Measurements from ENCODE around the gene GNAZ.

GNAZ gene

DNA sequence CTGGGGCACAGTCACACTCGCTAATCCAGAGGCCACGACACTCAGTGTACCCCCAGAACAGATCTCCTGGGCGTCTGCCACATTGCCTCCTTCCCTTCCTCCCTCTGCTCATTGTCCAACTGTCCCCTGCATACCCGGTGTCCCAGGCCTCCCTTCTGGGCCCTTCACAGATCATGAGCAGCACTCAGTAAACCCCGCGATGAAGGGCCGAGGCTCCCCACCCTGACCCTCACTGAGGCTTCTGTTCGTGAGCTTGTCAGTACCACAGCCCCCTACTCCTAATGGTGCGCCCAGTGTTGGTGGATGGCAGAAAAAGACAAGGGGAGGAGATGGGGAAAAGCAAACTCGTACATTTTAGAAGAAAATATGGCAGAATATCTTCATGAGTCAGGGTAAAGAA lies 58.8 kb downstream of the GNAZ start:
- TF ChIP-seq, protein P1, sequence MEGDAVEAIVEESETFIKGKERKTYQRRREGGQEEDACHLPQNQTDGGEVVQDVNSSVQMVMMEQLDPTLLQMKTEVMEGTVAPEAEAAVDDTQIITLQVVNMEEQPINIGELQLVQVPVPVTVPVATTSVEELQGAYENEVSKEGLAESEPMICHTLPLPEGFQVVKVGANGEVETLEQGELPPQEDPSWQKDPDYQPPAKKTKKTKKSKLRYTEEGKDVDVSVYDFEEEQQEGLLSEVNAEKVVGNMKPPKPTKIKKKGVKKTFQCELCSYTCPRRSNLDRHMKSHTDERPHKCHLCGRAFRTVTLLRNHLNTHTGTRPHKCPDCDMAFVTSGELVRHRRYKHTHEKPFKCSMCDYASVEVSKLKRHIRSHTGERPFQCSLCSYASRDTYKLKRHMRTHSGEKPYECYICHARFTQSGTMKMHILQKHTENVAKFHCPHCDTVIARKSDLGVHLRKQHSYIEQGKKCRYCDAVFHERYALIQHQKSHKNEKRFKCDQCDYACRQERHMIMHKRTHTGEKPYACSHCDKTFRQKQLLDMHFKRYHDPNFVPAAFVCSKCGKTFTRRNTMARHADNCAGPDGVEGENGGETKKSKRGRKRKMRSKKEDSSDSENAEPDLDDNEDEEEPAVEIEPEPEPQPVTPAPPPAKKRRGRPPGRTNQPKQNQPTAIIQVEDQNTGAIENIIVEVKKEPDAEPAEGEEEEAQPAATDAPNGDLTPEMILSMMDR (IDR thresholded peaks at IDR 0.05), result no peak

DNA sequence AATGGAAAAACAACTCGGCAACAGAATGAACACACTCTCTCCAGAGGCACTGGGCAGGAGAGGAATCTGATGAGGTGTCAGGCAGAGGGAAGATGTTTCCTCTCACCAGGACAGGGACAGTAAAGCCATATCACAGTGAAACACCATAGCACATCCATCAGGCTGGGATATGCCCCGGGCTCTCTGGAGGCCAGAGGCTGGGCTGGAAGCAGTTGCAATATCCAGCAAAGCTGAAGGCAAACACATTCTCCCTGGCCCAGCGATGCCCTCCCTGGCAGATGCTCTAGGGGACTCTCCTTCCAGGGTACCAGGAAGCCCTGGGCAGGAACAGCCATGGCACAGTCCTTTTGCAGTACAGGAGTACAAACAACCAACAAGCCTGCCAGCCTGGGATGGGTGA lies 60.4 kb downstream of the GNAZ start:
- TF ChIP-seq, protein P1 (IDR thresholded peaks at IDR 0.05), result no peak

DNA sequence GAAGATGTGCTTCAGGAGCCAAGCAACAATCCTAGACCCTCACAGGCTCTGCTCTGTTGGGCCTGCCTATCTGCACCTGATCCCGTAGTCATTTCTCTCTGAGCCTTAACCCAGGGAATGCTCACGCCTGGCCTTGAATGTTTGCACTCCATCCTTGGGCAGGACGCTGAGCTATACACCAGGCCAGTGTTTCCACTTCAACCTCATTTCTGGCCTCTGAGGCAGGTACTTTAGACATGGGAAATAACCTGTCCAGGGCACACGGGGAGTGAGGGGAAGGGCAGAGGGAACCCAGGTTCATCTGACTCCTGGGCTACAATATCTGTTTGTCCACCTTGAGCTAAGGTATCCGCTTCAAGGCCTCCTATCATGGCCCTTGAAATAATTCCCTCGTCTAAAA lies 61.6 kb downstream of the GNAZ start:
- TF ChIP-seq, protein P1 (IDR thresholded peaks at IDR 0.05), result no peak

DNA sequence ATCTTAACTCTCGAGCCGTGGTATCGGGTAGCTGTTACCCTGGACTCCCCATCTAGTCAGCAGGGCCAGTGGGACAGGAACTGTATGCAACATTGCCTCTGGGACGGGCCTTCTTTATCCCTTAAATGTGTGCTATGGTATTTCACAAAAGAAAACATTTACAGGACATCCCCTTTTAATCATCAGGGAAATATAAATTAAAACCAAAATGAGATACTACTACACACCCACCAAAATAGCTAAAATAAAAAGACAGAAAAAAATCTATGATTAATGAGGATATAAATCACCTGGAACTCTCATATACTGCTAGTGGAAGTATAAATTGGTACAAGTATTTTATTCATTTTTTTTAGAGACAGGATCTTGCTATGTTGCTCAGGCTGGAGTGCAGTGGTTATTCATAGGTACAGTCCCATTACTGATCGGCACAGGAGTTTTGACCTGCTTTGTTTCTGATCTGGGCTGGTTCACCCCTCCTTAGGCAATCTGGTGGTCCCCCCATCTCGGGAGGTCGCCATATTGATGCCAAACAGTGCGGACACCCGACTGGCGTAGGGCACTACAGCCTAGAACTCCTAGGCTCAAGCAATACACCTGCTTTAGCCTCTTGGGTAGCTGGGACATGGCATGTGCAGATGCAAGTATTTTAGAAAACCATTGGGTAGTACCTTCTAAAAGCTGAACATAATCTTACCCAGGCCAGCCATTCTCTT lies 62.2 kb downstream of the GNAZ start:
- TF ChIP-seq, protein P1 (IDR thresholded peaks at IDR 0.05), result no peak

DNA sequence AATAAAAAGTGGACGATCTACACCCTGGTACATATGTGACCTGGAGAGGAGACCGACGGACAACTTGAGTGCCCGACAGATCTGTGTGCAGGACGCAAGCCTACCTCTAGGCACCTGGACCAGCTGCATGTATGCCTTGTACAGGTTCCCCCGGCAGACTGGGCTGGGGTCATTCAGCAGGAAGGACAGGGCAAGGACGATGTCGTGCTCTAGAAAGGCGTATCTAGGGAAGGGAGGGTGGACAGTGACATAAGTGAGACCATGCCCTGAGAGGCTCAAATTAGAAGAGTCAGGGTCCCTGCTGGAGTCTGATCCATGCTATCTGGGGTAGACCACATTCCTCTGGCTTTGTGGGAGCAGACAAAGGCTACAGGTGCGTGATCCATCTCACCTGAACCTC lies 63.6 kb downstream of the GNAZ start:
- TF ChIP-seq, protein P1 (IDR thresholded peaks at IDR 0.05), result no peak

DNA sequence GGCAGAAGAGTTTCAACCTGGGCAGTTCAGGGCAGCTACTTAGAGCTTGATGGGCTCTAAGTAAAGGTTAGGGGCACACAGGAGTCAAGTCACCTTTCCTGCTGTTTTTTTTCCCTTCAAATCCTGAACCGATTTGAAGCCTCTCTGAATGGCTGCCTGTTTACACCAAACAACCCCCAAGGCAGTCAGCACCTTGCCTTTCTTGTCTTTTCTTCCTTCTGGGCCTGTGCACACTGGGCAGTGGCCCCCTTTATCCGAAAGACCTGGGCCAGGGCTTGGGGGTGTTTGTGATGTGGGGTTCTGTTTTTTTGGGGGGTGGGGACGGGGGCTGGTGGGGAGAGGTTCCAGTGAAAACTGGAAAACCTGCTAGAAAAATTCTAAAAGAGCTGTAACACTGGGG lies 67.1 kb downstream of the GNAZ start:
- TF ChIP-seq, protein P1 (IDR thresholded peaks at IDR 0.05), result no peak

DNA sequence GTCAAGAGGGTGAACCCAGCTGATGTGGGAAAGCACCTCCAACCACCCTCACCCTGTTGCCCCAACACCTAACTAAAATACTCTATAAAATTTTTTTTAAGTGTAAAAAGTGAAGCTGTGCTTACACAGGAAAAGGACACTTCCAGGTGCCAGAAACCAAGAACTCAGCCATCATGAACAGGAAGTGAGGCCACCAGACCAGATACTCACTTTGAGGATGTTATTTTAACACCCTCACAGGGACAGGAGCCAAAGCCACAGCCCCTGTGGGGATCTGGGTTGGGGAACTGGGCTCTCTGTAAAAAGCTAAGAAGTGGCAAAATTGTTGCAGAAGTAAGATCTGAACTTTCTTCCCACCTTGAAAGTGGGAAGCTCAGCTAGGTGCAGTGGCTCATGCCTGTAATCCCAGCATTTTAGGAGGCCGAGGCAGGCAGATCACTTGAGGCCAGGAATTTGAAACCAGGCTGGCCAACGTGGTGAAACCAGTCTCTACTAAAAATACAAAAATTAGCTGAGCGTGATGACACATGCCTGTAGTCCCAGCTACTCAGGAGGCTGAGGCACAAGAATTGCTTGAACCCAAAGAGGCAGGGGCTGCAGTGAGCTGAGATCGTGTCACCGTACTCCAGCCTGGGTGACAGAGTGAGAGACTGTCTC lies 67.7 kb downstream of the GNAZ start:
- TF ChIP-seq, protein P1 (IDR thresholded peaks at IDR 0.05), result no peak
